Measurements from ENCODE around the gene NABP1.

The NABP1 gene

GRCh38 chr2:191696001-191696400, 18.1 kb downstream of the NABP1 start:
- in situ Hi-C loops (cut with HindIII; ENCODE audit: low pct_ligation_motif_present, low pct_unique_long_range_greater_than_20kb, low sequenced_read_pairs) = loop anchor here (25.0 kb wide), 1 partner anchor 134 kb away; no protein-coding TSS in a partner anchor
- DNase-seq = peak; percentile 85

- in situ Hi-C loops (cut with HindIII; ENCODE audit: low pct_ligation_motif_present, low pct_unique_long_range_greater_than_20kb, low sequenced_read_pairs) = loop anchor here (25.0 kb wide), 1 partner anchor 135 kb away; no protein-coding TSS in a partner anchor
- DNase-seq = no peak
Observed at GRCh38 chr2:191696966-191697365, 19.0 kb downstream of the NABP1 start.

- in situ Hi-C loops (cut with HindIII; ENCODE audit: low pct_ligation_motif_present, low pct_unique_long_range_greater_than_20kb, low sequenced_read_pairs) = loop anchor here (25.0 kb wide), 1 partner anchor 136 kb away; no protein-coding TSS in a partner anchor
- no peak for DNase-seq
Observed at GRCh38 chr2:191697870-191698269, 19.9 kb downstream of the NABP1 start.

GRCh38 chr2:191699341-191699945, 21.5 kb downstream of the NABP1 start:
- in situ Hi-C loops (cut with HindIII; ENCODE audit: low pct_ligation_motif_present, low pct_unique_long_range_greater_than_20kb, low sequenced_read_pairs) = loop anchor here (25.0 kb wide), 1 partner anchor 137 kb away; no protein-coding TSS in a partner anchor
- no peak for DNase-seq

GRCh38 chr2:191701029-191701428, 23.1 kb downstream of the NABP1 start:
- in situ Hi-C loops (cut with HindIII; ENCODE audit: low pct_ligation_motif_present, low pct_unique_long_range_greater_than_20kb, low sequenced_read_pairs) = no loop called here
- DNase-seq = no peak

- in situ Hi-C loops (cut with HindIII; ENCODE audit: low pct_ligation_motif_present, low pct_unique_long_range_greater_than_20kb, low sequenced_read_pairs) = no loop called here
- DNase-seq = no peak
Observed at GRCh38 chr2:191701696-191702095, 23.8 kb downstream of the NABP1 start.

- in situ Hi-C loops (cut with HindIII; ENCODE audit: low pct_ligation_motif_present, low pct_unique_long_range_greater_than_20kb, low sequenced_read_pairs) = no loop called here
- DNase-seq = no peak
Observed at GRCh38 chr2:191703079-191703725, 25.3 kb downstream of the NABP1 start.

GRCh38 chr2:191705084-191705483, 27.1 kb downstream of the NABP1 start:
- DNase-seq = no peak
- in situ Hi-C loops (cut with HindIII; ENCODE audit: low pct_ligation_motif_present, low pct_unique_long_range_greater_than_20kb, low sequenced_read_pairs) = no loop called here

GRCh38 chr2:191705701-191706100, 27.8 kb downstream of the NABP1 start:
- in situ Hi-C loops (cut with HindIII; ENCODE audit: low pct_ligation_motif_present, low pct_unique_long_range_greater_than_20kb, low sequenced_read_pairs) = no loop called here
- no peak for DNase-seq

GRCh38 chr2:191706791-191707190, 28.9 kb downstream of the NABP1 start:
- DNase-seq = no peak
- in situ Hi-C loops (cut with HindIII; ENCODE audit: low pct_ligation_motif_present, low pct_unique_long_range_greater_than_20kb, low sequenced_read_pairs) = no loop called here

- in situ Hi-C loops (cut with HindIII; ENCODE audit: low pct_ligation_motif_present, low pct_unique_long_range_greater_than_20kb, low sequenced_read_pairs) = no loop called here
- DNase-seq = no peak
Observed at GRCh38 chr2:191707542-191707941, 29.6 kb downstream of the NABP1 start.

GRCh38 chr2:191710411-191710900, 32.5 kb downstream of the NABP1 start:
- DNase-seq = no peak
- in situ Hi-C loops (cut with HindIII; ENCODE audit: low pct_ligation_motif_present, low pct_unique_long_range_greater_than_20kb, low sequenced_read_pairs) = no loop called here

- in situ Hi-C loops (cut with HindIII; ENCODE audit: low pct_ligation_motif_present, low pct_unique_long_range_greater_than_20kb, low sequenced_read_pairs) = no loop called here
- DNase-seq = no peak
Observed at GRCh38 chr2:191711621-191712020, 33.7 kb downstream of the NABP1 start.

GRCh38 chr2:191713837-191714236, 35.9 kb downstream of the NABP1 start:
- in situ Hi-C loops (cut with HindIII; ENCODE audit: low pct_ligation_motif_present, low pct_unique_long_range_greater_than_20kb, low sequenced_read_pairs) = no loop called here
- peak; percentile 41 for DNase-seq

- in situ Hi-C loops (cut with HindIII; ENCODE audit: low pct_ligation_motif_present, low pct_unique_long_range_greater_than_20kb, low sequenced_read_pairs) = no loop called here
- DNase-seq = no peak
Observed at GRCh38 chr2:191714925-191715324, 37.0 kb downstream of the NABP1 start.

GRCh38 chr2:191715471-191715870, 37.5 kb downstream of the NABP1 start:
- in situ Hi-C loops (cut with HindIII; ENCODE audit: low pct_ligation_motif_present, low pct_unique_long_range_greater_than_20kb, low sequenced_read_pairs) = no loop called here
- no peak for DNase-seq

GRCh38 chr2:191719261-191719660, 41.3 kb downstream of the NABP1 start:
- in situ Hi-C loops (cut with HindIII; ENCODE audit: low pct_ligation_motif_present, low pct_unique_long_range_greater_than_20kb, low sequenced_read_pairs) = no loop called here
- no peak for DNase-seq

GRCh38 chr2:191719938-191720337, 42.0 kb downstream of the NABP1 start:
- in situ Hi-C loops (cut with HindIII; ENCODE audit: low pct_ligation_motif_present, low pct_unique_long_range_greater_than_20kb, low sequenced_read_pairs) = no loop called here
- no peak for DNase-seq

- in situ Hi-C loops (cut with HindIII; ENCODE audit: low pct_ligation_motif_present, low pct_unique_long_range_greater_than_20kb, low sequenced_read_pairs) = no loop called here
Observed at GRCh38 chr2:191721331-191721730, 43.4 kb downstream of the NABP1 start.

GRCh38 chr2:191724015-191724414, 46.1 kb downstream of the NABP1 start:
- in situ Hi-C loops (cut with HindIII; ENCODE audit: low pct_ligation_motif_present, low pct_unique_long_range_greater_than_20kb, low sequenced_read_pairs) = no loop called here
- no peak for DNase-seq

More at GRCh38 chr2:191721331-191721730, 43.4 kb downstream of the NABP1 start:
- no peak for DNase-seq
